Parathyroid adenoma (tissue), 2 donors: ENCODE data around the gene RBM11.

Experiments
- H2AFZ ChIP-seq: fragments of 300-600 bp; sonication (generic); one replicate; pipeline ENCODE4 v1.7.0; 2017; ENCODE audit warnings: antibody characterized with exemption, mild to moderate bottlenecking
- H3K27ac ChIP-seq: fragments of 300-600 bp; sonication (generic); one replicate; pipeline ENCODE4 v1.7.0; 2017
- H3K27me3 ChIP-seq: fragments of 300-600 bp; sonication (generic); one replicate; pipeline ENCODE4 v1.7.0; 2017; ENCODE audit warnings: low read length; ENCODE audit not compliant: control insufficient read depth, insufficient read depth
- H3K36me3 ChIP-seq: fragments of 300-600 bp; sonication (generic); one replicate; pipeline ENCODE4 v1.7.0; 2017; ENCODE audit warnings: low read length; ENCODE audit not compliant: control insufficient read depth, insufficient read depth
- H3K4me1 ChIP-seq: fragments of 300-600 bp; sonication (generic); one replicate; pipeline ENCODE4 v1.7.0; 2017; ENCODE audit warnings: control low read depth
- H3K4me2 ChIP-seq: fragments of 300-600 bp; sonication (generic); one replicate; pipeline ENCODE4 v1.7.0; 2017; ENCODE audit warnings: low read length
- H3K4me3 ChIP-seq: fragments of 300-600 bp; sonication (generic); one replicate; pipeline ENCODE4 v1.7.0; 2017; ENCODE audit warnings: low read depth, low read length
- H3K79me2 ChIP-seq: fragments of 300-600 bp; sonication (generic); one replicate; pipeline ENCODE4 v1.7.0; 2017; ENCODE audit warnings: control low read depth
- H3K9ac ChIP-seq: fragments of 300-600 bp; sonication (generic); one replicate; pipeline ENCODE4 v1.7.0; 2017; ENCODE audit warnings: mild to moderate bottlenecking
- H3K9me3 ChIP-seq: fragments of 300-600 bp; sonication (generic); one replicate; pipeline ENCODE4 v1.7.0; 2017; ENCODE audit warnings: low read length; ENCODE audit not compliant: control insufficient read depth
- CTCF ChIP-seq: fragments of 300-600 bp; sonication (generic); IDR thresholded peaks from one replicate; pipeline ENCODE4 v1.7.0; 2017; ENCODE audit warnings: antibody characterized with exemption, mild to moderate bottlenecking
- donor health status: primary hyperparathyroidism.

Gene RBM11

DNA sequence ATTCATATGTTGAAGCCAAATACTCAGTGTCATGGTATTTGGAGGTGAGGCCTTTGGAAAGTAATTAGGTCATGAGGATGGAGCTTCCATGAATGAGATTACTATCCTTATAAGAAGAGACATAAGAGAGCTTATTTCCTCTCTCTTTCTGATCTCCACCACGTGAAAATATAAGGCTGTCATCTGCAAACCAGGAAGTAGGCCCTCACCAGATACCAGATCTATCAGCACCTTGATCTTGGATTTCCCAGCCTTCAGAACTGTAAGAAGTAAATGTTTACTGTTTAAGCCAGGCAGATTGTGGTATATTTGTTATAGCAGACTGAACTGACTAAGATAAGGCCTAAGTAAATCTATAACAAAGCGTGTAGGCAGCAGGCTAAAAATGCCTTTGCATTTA lies 25.3 kb downstream of the RBM11 start:
- Histone ChIP-seq H3K79me2 (no peaks in the 10 kb centered on the region), H3K36me3 (no peaks in the 10 kb centered on the region), H3K4me2 (no peak overlapping the region), H3K4me1 (no peaks in the 10 kb centered on the region), H3K9me3 (no peaks in the 10 kb centered on the region), H2AFZ (no peak overlapping the region), H3K27ac (no peak overlapping the region), H3K27me3 (no peaks in the 10 kb centered on the region), H3K9ac (no peak overlapping the region), H3K4me3 (no peak overlapping the region)
- no peak for TF ChIP-seq CTCF

DNA sequence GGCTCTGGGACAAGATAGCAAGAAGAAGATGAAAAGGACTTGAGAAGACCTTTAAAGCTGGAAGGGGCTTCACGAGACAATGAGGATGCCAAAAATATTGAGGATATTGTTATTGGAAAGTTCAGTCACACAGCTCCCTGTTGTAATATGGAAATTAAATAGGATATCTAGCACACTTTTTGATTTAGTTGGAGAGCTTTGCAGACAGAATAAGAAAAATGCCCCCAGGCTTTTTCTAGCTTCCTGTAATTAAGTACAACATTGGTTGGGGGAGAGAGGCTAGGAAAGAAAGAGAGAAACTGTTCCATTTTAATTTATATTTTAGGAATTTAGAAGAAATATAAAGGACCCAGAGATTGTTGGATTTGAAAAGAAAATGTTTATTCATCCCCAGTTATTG lies 27.5 kb downstream of the RBM11 start:
- Histone ChIP-seq H3K79me2 (no peaks in the 10 kb centered on the region), H3K27me3 (no peaks in the 10 kb centered on the region), H3K4me1 (no peaks in the 10 kb centered on the region), H3K27ac (no peak overlapping the region), H3K9me3 (no peaks in the 10 kb centered on the region), H3K4me3 (no peak overlapping the region), H3K4me2 (no peak overlapping the region), H3K36me3 (no peaks in the 10 kb centered on the region), H3K9ac (no peak overlapping the region), H2AFZ (no peak overlapping the region)
- no peak for TF ChIP-seq CTCF

DNA sequence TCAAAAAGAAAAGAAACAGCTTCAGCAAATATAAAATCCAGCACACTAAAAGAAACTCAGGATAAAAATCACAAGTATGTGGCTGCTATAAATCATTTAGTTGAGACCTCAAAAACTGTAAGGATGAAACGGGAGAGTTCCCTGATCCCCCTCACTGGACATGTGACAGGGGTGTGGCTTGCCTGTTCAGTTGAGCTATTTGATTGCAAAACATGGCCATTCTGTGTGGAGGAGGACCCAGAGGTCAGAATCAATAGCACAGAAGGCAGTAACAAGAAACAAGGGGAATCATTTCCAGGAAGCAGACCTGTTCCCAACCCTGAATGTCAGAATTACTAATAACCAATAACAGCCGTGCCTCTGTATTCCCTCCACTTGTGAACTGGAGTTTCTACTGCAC lies 27.9 kb downstream of the RBM11 start:
- H3K27me3 ChIP-seq: no peaks in the 10 kb centered on the region
- no peaks in the 10 kb centered on the region for H3K9me3 ChIP-seq
- no peak overlapping the region for H3K4me2 ChIP-seq
- no peak overlapping the region for H3K9ac ChIP-seq
- no peaks in the 10 kb centered on the region for H3K36me3 ChIP-seq
- H3K4me3 ChIP-seq: no peak overlapping the region
- H3K79me2 ChIP-seq: no peaks in the 10 kb centered on the region
- TF ChIP-seq CTCF: no peak
- H2AFZ ChIP-seq: no peak overlapping the region
- H3K4me1 ChIP-seq: no peaks in the 10 kb centered on the region
- H3K27ac ChIP-seq: no peak overlapping the region

- Histone ChIP-seq H3K4me2 (no peak overlapping the region), H2AFZ (no peak overlapping the region), H3K36me3 (no peaks in the 10 kb centered on the region), H3K9me3 (no peaks in the 10 kb centered on the region), H3K79me2 (no peaks in the 10 kb centered on the region), H3K9ac (no peak overlapping the region), H3K4me1 (no peaks in the 10 kb centered on the region), H3K4me3 (no peak overlapping the region), H3K27ac (no peak overlapping the region), H3K27me3 (no peaks in the 10 kb centered on the region)
- TF ChIP-seq CTCF: no peak
Measured at GRCh38 chr21:14244911-14245310, 29.0 kb downstream of the RBM11 start.

DNA sequence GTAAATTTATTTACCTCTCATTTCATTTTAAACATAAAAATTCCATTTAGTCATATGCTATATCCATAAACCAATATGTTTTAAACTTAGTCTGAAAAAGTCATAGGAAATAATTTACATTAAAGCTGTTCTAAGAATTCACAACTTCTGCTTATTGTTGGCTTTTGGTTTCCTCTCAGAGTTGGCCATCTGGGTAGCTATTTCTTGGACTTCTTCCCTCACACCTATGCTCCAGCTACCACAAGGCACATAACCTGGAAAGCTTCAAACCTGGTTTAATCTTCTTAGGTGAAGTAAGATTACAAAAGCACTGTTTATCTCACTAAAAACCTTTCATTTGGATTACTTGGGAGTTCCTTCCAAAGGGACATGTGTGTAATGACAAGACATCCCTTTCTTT lies 29.8 kb downstream of the RBM11 start:
- H3K4me2 ChIP-seq: no peak overlapping the region
- H2AFZ ChIP-seq: no peak overlapping the region
- no peak overlapping the region for H3K27ac ChIP-seq
- no peak overlapping the region for H3K9ac ChIP-seq
- no peak overlapping the region for H3K4me3 ChIP-seq
- no peak for TF ChIP-seq CTCF
- no peaks in the 10 kb centered on the region for H3K27me3 ChIP-seq
- no peaks in the 10 kb centered on the region for H3K79me2 ChIP-seq
- H3K4me1 ChIP-seq: no peaks in the 10 kb centered on the region
- H3K9me3 ChIP-seq: no peaks in the 10 kb centered on the region
- H3K36me3 ChIP-seq: no peaks in the 10 kb centered on the region
